Measurements from ENCODE around the gene XYLT1.
A peak's percentile ranks its signal among the peaks of the same experiment; 100 is the strongest.

The XYLT1 gene

GRCh38 chr16:17331991-17332390 is 138.8 kb downstream of the XYLT1 start:
- no peak for DNase-seq (ENCODE audit: low spot score)

GRCh38 chr16:17331071-17331607 is 139.6 kb downstream of the XYLT1 start:
- DNase-seq (ENCODE audit: low spot score), result no peak

GRCh38 chr16:17330044-17330443 is 140.7 kb downstream of the XYLT1 start:
- no peak for DNase-seq (ENCODE audit: low spot score)

- no peak for DNase-seq (ENCODE audit: low spot score)
Observed at GRCh38 chr16:17329391-17329790, 141.4 kb downstream of the XYLT1 start.

- DNase-seq (ENCODE audit: low spot score), result no peak
Observed at GRCh38 chr16:17328932-17329331, 141.8 kb downstream of the XYLT1 start.

- DNase-seq (ENCODE audit: low spot score), result peak; percentile 77
Observed at GRCh38 chr16:17327664-17328335, 143.0 kb downstream of the XYLT1 start.

- no peak for DNase-seq (ENCODE audit: low spot score)
Observed at GRCh38 chr16:17325476-17326143, 145.2 kb downstream of the XYLT1 start.

GRCh38 chr16:17324451-17324850 is 146.3 kb downstream of the XYLT1 start:
- DNase-seq (ENCODE audit: low spot score), result no peak

- no peak for DNase-seq (ENCODE audit: low spot score)
Observed at GRCh38 chr16:17323171-17323570, 147.6 kb downstream of the XYLT1 start.

- DNase-seq (ENCODE audit: low spot score), result no peak
Observed at GRCh38 chr16:17321824-17322223, 148.9 kb downstream of the XYLT1 start.

- DNase-seq (ENCODE audit: low spot score), result no peak
Observed at GRCh38 chr16:17320009-17320408, 150.8 kb downstream of the XYLT1 start.

- no peak for DNase-seq (ENCODE audit: low spot score)
Observed at GRCh38 chr16:17318238-17318637, 152.5 kb downstream of the XYLT1 start.

GRCh38 chr16:17316005-17316404 is 154.8 kb downstream of the XYLT1 start:
- DNase-seq (ENCODE audit: low spot score), result no peak

- DNase-seq (ENCODE audit: low spot score), result no peak
Observed at GRCh38 chr16:17313793-17314547, 156.8 kb downstream of the XYLT1 start.

- no peak for DNase-seq (ENCODE audit: low spot score)
Observed at GRCh38 chr16:17313085-17313611, 157.6 kb downstream of the XYLT1 start.

GRCh38 chr16:17312094-17312710 is 158.6 kb downstream of the XYLT1 start:
- DNase-seq (ENCODE audit: low spot score), result peak; percentile 69

- DNase-seq (ENCODE audit: low spot score), result no peak
Observed at GRCh38 chr16:17311333-17312093, 159.2 kb downstream of the XYLT1 start.

- no peak for DNase-seq (ENCODE audit: low spot score)
Observed at GRCh38 chr16:17309510-17309909, 161.2 kb downstream of the XYLT1 start.

GRCh38 chr16:17308186-17308585 is 162.6 kb downstream of the XYLT1 start:
- no peak for DNase-seq (ENCODE audit: low spot score)

- DNase-seq (ENCODE audit: low spot score), result no peak
Observed at GRCh38 chr16:17307504-17307903, 163.3 kb downstream of the XYLT1 start.

GRCh38 chr16:17306745-17307144 is 164.0 kb downstream of the XYLT1 start:
- DNase-seq (ENCODE audit: low spot score), result no peak

All from kidney tubule cell (primary cell).